Stimulated activated memory B cell treated with anti-CD40 and anti-IgM and Interleukin-4, amounts not matched to agents 10 μg/mL and 1 μg/mL and 100 μg/mL, for 72 hours (primary cell): ENCODE measurements around the gene TANK.
A peak's percentile ranks its signal among the peaks of the same experiment; 100 is the strongest.

Experiments used
- ATAC-seq: fragments of 150-1000 bp; cut with Tn5 transposase; 2 replicates; pipeline ENCODE4 v1.10.0; 2021
- H3K27ac Mint-ChIP-seq: one replicate; pipeline ENCODE4 v1.8.0; 2022; ENCODE audit warnings: mild to moderate bottlenecking, mixed read lengths
- H3K27me3 Mint-ChIP-seq: one replicate; pipeline ENCODE4 v1.8.0; 2022; ENCODE audit warnings: mixed read lengths
- H3K36me3 Mint-ChIP-seq: one replicate; pipeline ENCODE4 v1.8.0; 2022; ENCODE audit warnings: mixed read lengths
- H3K4me1 Mint-ChIP-seq: one replicate; pipeline ENCODE4 v1.8.0; 2022; ENCODE audit warnings: mixed read lengths
- H3K4me3 Mint-ChIP-seq: one replicate; pipeline ENCODE4 v1.8.0; 2022; ENCODE audit warnings: mild to moderate bottlenecking, moderate library complexity, mixed read lengths
- H3K9me3 Mint-ChIP-seq: one replicate; pipeline ENCODE4 v1.8.0; 2022; ENCODE audit warnings: mixed read lengths

Gene TANK

GRCh38 chr2:161219211-161219610 lies 59.0 kb downstream of the TANK start:
- no peak for ATAC-seq
- Mint-ChIP-seq H3K4me3 (no peak overlapping the region), H3K4me1 (peaks cover 33% of the 10 kb centered on the region), H3K36me3 (peaks cover 38% of the 10 kb centered on the region), H3K27ac (peak overlapping the region; percentile 69), H3K27me3 (no peaks in the 10 kb centered on the region), H3K9me3 (no peaks in the 10 kb centered on the region)

GRCh38 chr2:161223139-161223732 lies 63.0 kb downstream of the TANK start:
- H3K4me1 Mint-ChIP-seq = peaks cover 9% of the 10 kb centered on the region
- H3K4me3 Mint-ChIP-seq = no peak overlapping the region
- H3K27ac Mint-ChIP-seq = no peak overlapping the region
- H3K36me3 Mint-ChIP-seq = peaks cover 24% of the 10 kb centered on the region
- no peaks in the 10 kb centered on the region for H3K27me3 Mint-ChIP-seq
- H3K9me3 Mint-ChIP-seq = no peaks in the 10 kb centered on the region
- no peak for ATAC-seq

- H3K9me3 Mint-ChIP-seq = no peaks in the 10 kb centered on the region
- peaks cover 7% of the 10 kb centered on the region for H3K4me1 Mint-ChIP-seq
- no peak overlapping the region for H3K4me3 Mint-ChIP-seq
- no peak overlapping the region for H3K27ac Mint-ChIP-seq
- ATAC-seq = no peak
- no peaks in the 10 kb centered on the region for H3K27me3 Mint-ChIP-seq
- H3K36me3 Mint-ChIP-seq = peaks cover 43% of the 10 kb centered on the region
Observed at GRCh38 chr2:161228511-161229240, 68.4 kb downstream of the TANK start.

- no peaks in the 10 kb centered on the region for H3K27me3 Mint-ChIP-seq
- ATAC-seq = no peak
- no peak overlapping the region for H3K4me3 Mint-ChIP-seq
- no peak overlapping the region for H3K27ac Mint-ChIP-seq
- H3K4me1 Mint-ChIP-seq = peaks cover 7% of the 10 kb centered on the region
- H3K9me3 Mint-ChIP-seq = no peaks in the 10 kb centered on the region
- H3K36me3 Mint-ChIP-seq = peaks cover 48% of the 10 kb centered on the region
Observed at GRCh38 chr2:161230959-161231358, 70.7 kb downstream of the TANK start.

- peaks cover 46% of the 10 kb centered on the region for H3K36me3 Mint-ChIP-seq
- H3K27me3 Mint-ChIP-seq = no peaks in the 10 kb centered on the region
- H3K4me3 Mint-ChIP-seq = no peak overlapping the region
- H3K27ac Mint-ChIP-seq = no peak overlapping the region
- no peak for ATAC-seq
- H3K4me1 Mint-ChIP-seq = peaks cover 17% of the 10 kb centered on the region
- no peaks in the 10 kb centered on the region for H3K9me3 Mint-ChIP-seq
Observed at GRCh38 chr2:161232571-161232970, 72.3 kb downstream of the TANK start.

- H3K4me1 Mint-ChIP-seq = peaks cover 26% of the 10 kb centered on the region
- H3K36me3 Mint-ChIP-seq = peaks cover 32% of the 10 kb centered on the region
- H3K4me3 Mint-ChIP-seq = no peak overlapping the region
- H3K9me3 Mint-ChIP-seq = no peaks in the 10 kb centered on the region
- H3K27ac Mint-ChIP-seq = no peak overlapping the region
- ATAC-seq = no peak
- H3K27me3 Mint-ChIP-seq = no peaks in the 10 kb centered on the region
Observed at GRCh38 chr2:161233858-161234431, 73.7 kb downstream of the TANK start.

GRCh38 chr2:161234627-161235026 lies 74.4 kb downstream of the TANK start:
- Mint-ChIP-seq H3K27me3 (no peaks in the 10 kb centered on the region), H3K4me1 (peaks cover 26% of the 10 kb centered on the region), H3K4me3 (no peak overlapping the region), H3K36me3 (peaks cover 26% of the 10 kb centered on the region), H3K9me3 (no peaks in the 10 kb centered on the region), H3K27ac (no peak overlapping the region)
- ATAC-seq = no peak

GRCh38 chr2:161237392-161238264 lies 77.4 kb downstream of the TANK start:
- peaks cover 8% of the 10 kb centered on the region for H3K36me3 Mint-ChIP-seq
- H3K9me3 Mint-ChIP-seq = no peaks in the 10 kb centered on the region
- peaks cover 39% of the 10 kb centered on the region for H3K4me1 Mint-ChIP-seq
- H3K27me3 Mint-ChIP-seq = no peaks in the 10 kb centered on the region
- ATAC-seq = peak; percentile 67
- H3K4me3 Mint-ChIP-seq = peak overlapping the region; percentile 89
- peak overlapping the region; percentile 75 for H3K27ac Mint-ChIP-seq

GRCh38 chr2:161238265-161238559 lies 78.0 kb downstream of the TANK start:
- no peak for ATAC-seq
- Mint-ChIP-seq H3K27me3 (no peaks in the 10 kb centered on the region), H3K36me3 (peaks cover 5% of the 10 kb centered on the region), H3K9me3 (no peaks in the 10 kb centered on the region), H3K4me1 (peaks cover 40% of the 10 kb centered on the region), H3K27ac (peak overlapping the region; percentile 75), H3K4me3 (peak overlapping the region; percentile 89)

- peaks cover 46% of the 10 kb centered on the region for H3K4me1 Mint-ChIP-seq
- H3K9me3 Mint-ChIP-seq = no peaks in the 10 kb centered on the region
- peak overlapping the region; percentile 89 for H3K4me3 Mint-ChIP-seq
- H3K27ac Mint-ChIP-seq = peak overlapping the region; percentile 75
- peak; percentile 76 for ATAC-seq
- peaks cover 5% of the 10 kb centered on the region for H3K36me3 Mint-ChIP-seq
- H3K27me3 Mint-ChIP-seq = no peaks in the 10 kb centered on the region
Observed at GRCh38 chr2:161238560-161239325, 78.5 kb downstream of the TANK start.

- Mint-ChIP-seq H3K36me3 (no peaks in the 10 kb centered on the region), H3K27me3 (no peaks in the 10 kb centered on the region), H3K27ac (no peak overlapping the region), H3K9me3 (no peaks in the 10 kb centered on the region), H3K4me3 (peak overlapping the region; percentile 36), H3K4me1 (peaks cover 53% of the 10 kb centered on the region)
- ATAC-seq = no peak
Observed at GRCh38 chr2:161239326-161240109, 79.3 kb downstream of the TANK start.

- H3K4me3 Mint-ChIP-seq = no peak overlapping the region
- no peaks in the 10 kb centered on the region for H3K36me3 Mint-ChIP-seq
- H3K9me3 Mint-ChIP-seq = no peaks in the 10 kb centered on the region
- H3K27ac Mint-ChIP-seq = peak overlapping the region; percentile 90
- H3K27me3 Mint-ChIP-seq = no peaks in the 10 kb centered on the region
- no peak for ATAC-seq
- peaks cover 61% of the 10 kb centered on the region for H3K4me1 Mint-ChIP-seq
Observed at GRCh38 chr2:161241894-161242293, 81.7 kb downstream of the TANK start.

GRCh38 chr2:161243312-161243711 lies 83.1 kb downstream of the TANK start:
- Mint-ChIP-seq H3K4me1 (peaks cover 55% of the 10 kb centered on the region), H3K4me3 (peak overlapping the region; percentile 30), H3K27me3 (no peaks in the 10 kb centered on the region), H3K27ac (peak overlapping the region; percentile 90), H3K36me3 (no peaks in the 10 kb centered on the region), H3K9me3 (no peaks in the 10 kb centered on the region)
- ATAC-seq = peak; percentile 8

GRCh38 chr2:161243905-161244304 lies 83.7 kb downstream of the TANK start:
- no peaks in the 10 kb centered on the region for H3K36me3 Mint-ChIP-seq
- H3K27me3 Mint-ChIP-seq = no peaks in the 10 kb centered on the region

More at GRCh38 chr2:161243905-161244304, 83.7 kb downstream of the TANK start:
- H3K4me3 Mint-ChIP-seq = peak overlapping the region; percentile 85
- H3K27ac Mint-ChIP-seq = peak overlapping the region; percentile 90
- ATAC-seq = no peak
- H3K9me3 Mint-ChIP-seq = no peaks in the 10 kb centered on the region
- H3K4me1 Mint-ChIP-seq = peaks cover 53% of the 10 kb centered on the region
